ENCODE data around the gene TMEM208.

GRCh38 chr16:67181346-67181745, 45.6 kb upstream of the TMEM208 start:
- TF ChIP-seq CTCF (IDR thresholded peaks at IDR 0.05) = no peak
- no peak for TF ChIP-seq POLR2A (IDR thresholded peaks at IDR 0.05)
